Gastroesophageal sphincter (tissue), 4 donors: ENCODE measurements around the gene IL3. TPM values are rescaled to one million over a fixed set of nuclear protein-coding genes. Genes with fewer than 3 reads are reported as not detected.

Experiments
- ATAC-seq: fragments of 150-250 bp; one replicate; pipeline ENCODE4 v1.9.1; 2016; ENCODE audit warnings: mild to moderate bottlenecking, moderate library complexity
- H3K27ac ChIP-seq, 4 donors: fragments of 200-600 bp; sonication (generic) in 3 of 4; 1 replicate in 3 of 4; 2 replicates in 1 of 4; pipeline ENCODE4 v1.5.1; 2016 to 2019
- H3K27me3 ChIP-seq: fragments of 200-600 bp; sonication (generic); one replicate; pipeline ENCODE4 v1.5.1; 2019
- H3K36me3 ChIP-seq, 2 donors: fragments of 200-600 bp; sonication (generic); one replicate each; pipeline ENCODE4 v1.5.1; 2019; ENCODE audit warnings: control low read depth in 1 of 2
- H3K4me1 ChIP-seq, 3 donors: fragments of 200-600 bp; sonication (generic); 1 replicate in 2 of 3; 2 replicates in 1 of 3; pipeline ENCODE4 v1.5.1; 2016 to 2019; ENCODE audit warnings: control low read depth in 2 of 3
- H3K4me3 ChIP-seq, 2 donors: fragments of 200-600 bp; sonication (generic); one replicate each; pipeline ENCODE4 v1.5.1; 2019; ENCODE audit warnings: mild to moderate bottlenecking in 1 of 2, moderate library complexity in 1 of 2
- H3K9me3 ChIP-seq, 3 donors: fragments of 200-600 bp; sonication (generic); one replicate each; pipeline ENCODE4 v1.5.1; 2017 to 2019; ENCODE audit warnings: control low read depth in 2 of 3
- EP300 ChIP-seq: sonication (generic); formaldehyde crosslinking; IDR thresholded peaks from one replicate; pipeline ENCODE4 v1.6.1; 2017; ENCODE audit warnings: antibody characterized with exemption, mild to moderate bottlenecking
- POLR2A ChIP-seq, 2 donors: fragments of 450-650 bp; IDR thresholded peaks; one replicate each; pipeline ENCODE4 v1.6.1; 2017; ENCODE audit warnings: antibody characterized with exemption in 2 of 2, mild to moderate bottlenecking in 2 of 2, moderate library complexity in 1 of 2
- POLR2AphosphoS5 ChIP-seq: sonication (generic); formaldehyde crosslinking; IDR thresholded peaks from one replicate; pipeline ENCODE4 v1.6.1; 2017; ENCODE audit warnings: antibody characterized with exemption
- WGBS, 2 donors: methylation state at CpG; one replicate each; pipeline ENCODE4 v1.1.5; 2018; ENCODE audit warnings: low coverage in 1 of 2; 5-methylcytosine and 5-hydroxymethylcytosine counted together
- total RNA-seq, 4 donors: library from RNA; depleted of rRNA; stranded (reverse); fragments of >200 nt; gene quantifications; one replicate each; pipeline ENCODE4 v1.1.0, GENCODE V29; 2016
- TF ChIP-seq, protein P1 (sequence below), 4 experiments: fragments of 200-600 bp in 2 of 4; fragments of 450-650 bp in 2 of 4; sonication (generic) in 1 of 4; IDR thresholded peaks; one replicate each; pipeline ENCODE4 v1.5.1; 2017 to 2019; ENCODE audit warnings: antibody characterized with exemption in 4 of 4, mild to moderate bottlenecking in 2 of 4, moderate library complexity in 2 of 4

IL3 gene
- total RNA-seq, 4 donors from 2014 or later: not detected

DNA sequence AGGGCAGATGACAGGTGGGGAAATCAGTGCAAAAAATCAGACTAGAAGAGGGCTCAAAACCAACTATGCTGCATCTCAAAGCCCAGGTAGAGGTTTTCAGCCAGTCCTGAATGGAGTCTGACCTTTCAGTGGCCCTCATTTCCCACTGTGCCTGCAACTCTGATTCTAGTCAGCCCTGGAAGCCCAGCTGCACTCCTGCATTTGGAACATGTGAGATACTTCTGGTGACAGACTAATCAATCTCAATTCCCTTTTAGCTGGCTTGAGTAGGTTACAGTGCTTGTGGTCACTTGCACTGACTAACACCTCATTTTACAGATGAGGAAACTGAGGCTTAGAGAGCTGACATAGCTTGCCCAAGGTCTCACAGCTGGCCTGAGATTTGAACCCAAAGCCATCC is 41.1 kb upstream of the IL3 start:
- Histone ChIP-seq H3K4me3 (no peak overlapping the region), H3K9me3 (no peaks in the 10 kb centered on the region), H3K27ac (no peak overlapping the region), H3K4me1 (no peaks in the 10 kb centered on the region), H3K36me3 (no peaks in the 10 kb centered on the region), H3K27me3 (peaks cover 33% of the 10 kb centered on the region)
- ATAC-seq: no peak
- TF ChIP-seq EP300 (no peak), POLR2AphosphoS5 (no peak), POLR2A (IDR thresholded peaks at IDR 0.05) (no peak)
- TF ChIP-seq, protein P1, sequence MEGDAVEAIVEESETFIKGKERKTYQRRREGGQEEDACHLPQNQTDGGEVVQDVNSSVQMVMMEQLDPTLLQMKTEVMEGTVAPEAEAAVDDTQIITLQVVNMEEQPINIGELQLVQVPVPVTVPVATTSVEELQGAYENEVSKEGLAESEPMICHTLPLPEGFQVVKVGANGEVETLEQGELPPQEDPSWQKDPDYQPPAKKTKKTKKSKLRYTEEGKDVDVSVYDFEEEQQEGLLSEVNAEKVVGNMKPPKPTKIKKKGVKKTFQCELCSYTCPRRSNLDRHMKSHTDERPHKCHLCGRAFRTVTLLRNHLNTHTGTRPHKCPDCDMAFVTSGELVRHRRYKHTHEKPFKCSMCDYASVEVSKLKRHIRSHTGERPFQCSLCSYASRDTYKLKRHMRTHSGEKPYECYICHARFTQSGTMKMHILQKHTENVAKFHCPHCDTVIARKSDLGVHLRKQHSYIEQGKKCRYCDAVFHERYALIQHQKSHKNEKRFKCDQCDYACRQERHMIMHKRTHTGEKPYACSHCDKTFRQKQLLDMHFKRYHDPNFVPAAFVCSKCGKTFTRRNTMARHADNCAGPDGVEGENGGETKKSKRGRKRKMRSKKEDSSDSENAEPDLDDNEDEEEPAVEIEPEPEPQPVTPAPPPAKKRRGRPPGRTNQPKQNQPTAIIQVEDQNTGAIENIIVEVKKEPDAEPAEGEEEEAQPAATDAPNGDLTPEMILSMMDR (IDR thresholded peaks at IDR 0.05): no peak

DNA sequence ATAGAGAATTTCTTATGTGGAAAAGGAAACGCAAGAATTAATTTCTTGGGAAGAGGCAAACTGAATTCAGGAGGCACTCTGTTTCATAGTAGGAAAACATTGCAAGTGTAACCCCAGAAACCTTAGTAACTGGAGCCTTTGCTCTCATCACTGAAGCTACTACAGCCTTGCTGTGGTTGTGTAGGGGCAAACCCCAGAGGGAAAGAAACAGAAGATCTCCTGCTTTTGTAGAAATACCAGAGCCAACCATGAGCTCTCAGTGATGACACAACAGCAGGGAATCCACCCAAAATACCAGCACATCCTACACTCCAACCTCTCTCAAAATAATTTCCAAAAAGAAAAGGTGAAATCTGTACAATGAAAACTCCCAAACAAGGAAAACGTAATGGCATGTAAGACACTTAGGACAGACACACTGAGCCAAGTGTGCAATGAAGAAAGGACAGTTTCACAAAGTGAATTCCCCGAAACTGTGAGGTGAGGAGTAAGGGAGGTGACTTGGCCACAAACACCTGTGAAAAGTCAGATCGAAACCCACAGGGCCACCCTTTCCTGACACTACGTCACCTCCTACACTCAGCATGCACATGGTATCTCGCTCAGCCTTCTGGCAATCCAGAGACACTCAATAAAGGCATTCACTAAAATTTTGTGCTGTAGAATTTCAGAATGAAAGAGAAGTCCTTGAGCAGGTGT is 40.4 kb upstream of the IL3 start:
- Histone ChIP-seq H3K36me3 (no peaks in the 10 kb centered on the region), H3K27me3 (peaks cover 32% of the 10 kb centered on the region), H3K4me1 (no peaks in the 10 kb centered on the region), H3K4me3 (no peak overlapping the region), H3K27ac (no peak overlapping the region), H3K9me3 (no peaks in the 10 kb centered on the region)
- TF ChIP-seq, protein P1 (IDR thresholded peaks at IDR 0.05): no peak
- no peak for TF ChIP-seq POLR2AphosphoS5
- no peak for TF ChIP-seq POLR2A (IDR thresholded peaks at IDR 0.05)
- no peak for TF ChIP-seq EP300
- no peak for ATAC-seq
- WGBS, 2 donors: 83 to 86% methylated on average over 2 to 6 of the region's 6 CpGs

GRCh38 chr5:132020568-132021339 is 39.7 kb upstream of the IL3 start:
- no peak overlapping the region for H3K27ac ChIP-seq
- H3K4me3 ChIP-seq: no peak overlapping the region
- ATAC-seq: no peak
- H3K4me1 ChIP-seq: no peaks in the 10 kb centered on the region
- H3K27me3 ChIP-seq: peaks cover 25% of the 10 kb centered on the region
- no peaks in the 10 kb centered on the region for H3K9me3 ChIP-seq
- 53 to 65% methylated on average over 3 to 5 of the region's 6 CpGs for WGBS, 2 donors
- no peak for TF ChIP-seq POLR2A (IDR thresholded peaks at IDR 0.05)
- TF ChIP-seq EP300: no peak
- no peak for TF ChIP-seq POLR2AphosphoS5
- TF ChIP-seq, protein P1 (IDR thresholded peaks at IDR 0.05): no peak
- H3K36me3 ChIP-seq: no peaks in the 10 kb centered on the region

DNA sequence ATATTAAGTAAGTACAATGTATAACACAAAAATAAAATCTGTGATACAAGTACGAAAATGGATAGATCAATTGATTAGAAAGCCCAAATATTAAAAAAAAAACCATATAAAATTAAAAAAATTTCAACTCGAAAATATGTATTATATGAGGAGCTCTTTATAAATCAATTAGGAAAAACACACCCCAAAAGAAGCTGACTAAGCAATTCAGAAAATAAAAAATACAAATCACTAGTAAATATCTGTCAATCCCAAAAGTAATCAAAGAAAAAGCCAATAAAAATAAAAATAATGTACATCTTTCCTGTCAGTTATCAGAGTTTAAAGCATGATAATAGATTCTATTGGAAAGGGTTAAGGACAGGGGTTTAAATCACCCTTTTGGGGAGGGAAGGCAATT is 38.8 kb upstream of the IL3 start:
- Histone ChIP-seq H3K4me1 (no peaks in the 10 kb centered on the region), H3K9me3 (no peaks in the 10 kb centered on the region), H3K36me3 (no peaks in the 10 kb centered on the region), H3K27ac (no peak overlapping the region), H3K4me3 (no peak overlapping the region), H3K27me3 (peaks cover 24% of the 10 kb centered on the region)
- WGBS, 2 donors: 60 to 84% methylated on average over 2 of the region's 2 CpGs
- no peak for TF ChIP-seq POLR2AphosphoS5
- TF ChIP-seq, protein P1 (IDR thresholded peaks at IDR 0.05): no peak
- TF ChIP-seq EP300: no peak
- no peak for TF ChIP-seq POLR2A (IDR thresholded peaks at IDR 0.05)
- no peak for ATAC-seq

DNA sequence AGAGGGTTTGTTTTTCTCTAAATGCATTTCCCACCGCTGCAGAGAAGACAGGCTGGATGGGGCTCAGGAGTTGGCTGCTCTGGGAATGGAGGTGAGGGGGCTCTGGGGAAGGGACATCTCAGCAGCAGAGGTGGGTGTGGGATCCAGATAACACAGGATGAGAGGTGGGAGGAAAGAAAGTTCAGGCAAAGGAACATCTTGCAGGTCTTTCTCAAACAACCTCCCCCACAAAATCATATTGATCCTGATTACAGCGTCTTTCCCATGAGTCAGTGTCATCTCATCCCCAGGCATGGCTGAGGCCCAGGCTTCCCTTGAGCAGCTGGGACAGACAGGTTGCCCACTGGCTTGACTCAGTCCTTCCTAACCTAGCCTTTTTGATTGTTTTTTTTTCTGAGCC is 37.7 kb upstream of the IL3 start:
- Histone ChIP-seq H3K36me3 (no peaks in the 10 kb centered on the region), H3K27ac (no peak overlapping the region), H3K27me3 (peaks cover 16% of the 10 kb centered on the region), H3K9me3 (no peaks in the 10 kb centered on the region), H3K4me1 (no peaks in the 10 kb centered on the region), H3K4me3 (no peak overlapping the region)
- ATAC-seq: no peak
- 48 to 75% methylated on average over 1 to 2 of the region's 2 CpGs for WGBS, 2 donors
- no peak for TF ChIP-seq POLR2A (IDR thresholded peaks at IDR 0.05)
- TF ChIP-seq, protein P1 (IDR thresholded peaks at IDR 0.05): no peak
- no peak for TF ChIP-seq POLR2AphosphoS5
- no peak for TF ChIP-seq EP300
